Muscle of leg (tissue), 16 donors: ENCODE data around the gene SLC35F4. TPM values are rescaled to one million over a fixed set of nuclear protein-coding genes. Genes with fewer than 3 reads are reported as not detected.
A peak's percentile ranks its signal among the peaks of the same experiment; 100 is the strongest.

Source experiments
- DNase-seq: peaks from one replicate; pipeline ENCODE4 v3.0.0; 2013
- H3K27ac ChIP-seq: one replicate; pipeline ENCODE4 v1.5.1; 2013; ENCODE audit warnings: mild to moderate bottlenecking, low read length, control low read depth
- H3K27me3 ChIP-seq: one replicate; pipeline ENCODE4 v1.6.1; 2013; ENCODE audit warnings: low read length; ENCODE audit not compliant: control insufficient read depth, insufficient read depth
- H3K36me3 ChIP-seq: one replicate; pipeline ENCODE4 v1.6.1; 2013; ENCODE audit warnings: low read length; ENCODE audit not compliant: control insufficient read depth, insufficient read depth
- H3K4me1 ChIP-seq: one replicate; pipeline ENCODE4 v1.6.1; 2013; ENCODE audit warnings: low read length; ENCODE audit not compliant: control insufficient read depth, insufficient read depth
- H3K4me3 ChIP-seq: one replicate; pipeline ENCODE4 v1.5.1; 2013; ENCODE audit warnings: low read length, control low read depth
- H3K9me3 ChIP-seq: replicated peaks from 2 replicates; pipeline ENCODE4 v1.6.1; 2013; ENCODE audit warnings: low read depth, low read length; ENCODE audit not compliant: control insufficient read depth
- WGBS: methylation state at CpG from one replicate; pipeline ENCODE4 v1.1.5; 2013; ENCODE audit warnings: missing lambda C conversion rate; ENCODE audit not compliant: insufficient coverage; 5-methylcytosine and 5-hydroxymethylcytosine counted together
- long read RNA-seq, 11 donors: transcript quantifications; one replicate each; lab custom pipeline, GENCODE V29; 2026
- polyA plus RNA-seq, 8 donors: library from polyadenylated mRNA; unstranded; fragments of 120-200 nt; gene quantifications; one replicate each; pipeline versions ENCODE4 v1.2.1 to v1.2.3, GENCODE V29; 2013; ENCODE audit warnings: inconsistent platforms in 1 of 8, low replicate concordance in 1 of 8; ENCODE audit not compliant: insufficient read length in 8 of 8, insufficient read depth in 1 of 8
- total RNA-seq: library from RNA; stranded (reverse); fragments of 120-200 nt; gene quantifications from one replicate; pipeline ENCODE4 v1.2.4, GENCODE V29; 2013

Gene SLC35F4
- total RNA-seq (0.22 TPM), polyA plus RNA-seq (under 1 TPM; 0.09 to 0.58 (median 0.35) TPM)
- long read RNA-seq, donor 1: 0 reads
- long read RNA-seq, donor 2: 0 reads
- long read RNA-seq, donor 3: 0 reads
- long read RNA-seq, donor 4: 0 reads
- long read RNA-seq, donor 5: 0 reads
- long read RNA-seq, donor 6: 0 reads
- long read RNA-seq, donor 7: 0 reads
- long read RNA-seq, donor 8: 0 reads
- long read RNA-seq, donor 9: 0 reads
- long read RNA-seq, donor 10: 0 reads
- long read RNA-seq, donor 11: 0 reads

DNA sequence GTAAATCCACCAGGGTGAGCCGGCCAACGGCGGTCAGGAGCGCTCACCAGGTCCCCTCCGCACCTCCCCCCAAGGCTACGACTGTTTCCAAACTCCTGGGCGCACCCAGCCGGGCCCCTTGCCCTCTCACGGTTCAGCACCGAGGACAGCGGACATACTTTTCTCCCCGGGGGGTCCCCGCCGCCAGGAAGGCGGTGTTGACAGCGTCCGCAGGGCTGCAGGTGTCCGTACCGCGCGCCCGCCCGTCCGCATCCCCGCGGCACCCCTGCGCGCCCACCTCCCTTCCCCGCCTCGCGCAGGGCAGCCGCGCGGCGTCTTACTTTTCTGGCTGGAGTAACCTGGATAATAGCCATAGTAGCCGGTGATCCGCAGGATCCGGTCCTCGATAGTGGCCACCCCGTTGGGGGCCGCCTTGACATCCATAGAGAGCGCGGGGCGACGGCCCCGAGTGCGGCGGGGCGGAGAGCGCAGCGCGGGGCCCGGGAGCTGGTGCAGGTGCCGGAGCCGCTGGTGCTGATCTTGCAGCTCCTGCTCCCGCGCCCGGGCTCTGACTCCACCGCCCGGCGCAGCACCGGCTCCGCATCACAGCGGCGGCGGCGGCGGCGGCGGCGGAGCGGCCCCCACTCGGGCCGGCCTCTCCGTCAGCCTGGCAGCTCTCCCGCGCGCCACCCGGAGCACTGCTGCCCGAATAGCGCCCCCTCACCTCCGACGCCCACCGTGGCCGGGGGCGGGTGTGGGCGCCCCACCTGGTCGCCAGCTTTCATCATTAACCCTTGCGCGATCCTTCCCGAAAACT is at the start of gene SLC35F4:
SLC35F4 (minus strand) TSS at position 690 of the 796 bp plus-strand sequence.
- H3K9me3 ChIP-seq: no peaks in the 10 kb centered on the region
- no peaks in the 10 kb centered on the region for H3K4me1 ChIP-seq
- peak; percentile 61 for DNase-seq
- WGBS: under 1% methylated on average over 85 of the region's 91 CpGs
- no peak within 1 kb of the TSS for H3K4me3 ChIP-seq
- H3K27me3 ChIP-seq: peaks cover 17% of the 10 kb centered on the region
- no peak within 1 kb of the TSS for H3K27ac ChIP-seq
- H3K36me3 ChIP-seq: no peaks in the 10 kb centered on the region

DNA sequence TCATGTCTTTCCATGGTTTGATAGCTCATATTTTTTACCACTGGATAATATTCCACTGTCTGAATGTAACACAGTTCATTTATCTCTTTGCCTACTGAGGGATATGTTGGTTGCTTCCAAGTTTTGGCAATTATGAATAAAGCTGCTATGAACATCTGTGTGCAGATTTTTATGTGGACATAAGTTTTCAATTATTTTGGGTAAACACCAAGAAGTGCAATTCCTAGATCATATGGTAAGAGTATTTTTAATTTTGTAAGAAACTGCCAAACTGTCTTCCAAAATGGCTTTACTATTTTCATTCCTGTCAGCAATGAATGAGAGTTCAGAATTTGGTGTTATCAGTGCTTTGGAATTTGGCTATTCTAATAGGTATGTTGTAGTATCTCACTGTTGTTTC is 43.7 kb upstream of the SLC35F4 start:
- Histone ChIP-seq H3K9me3 (no peaks in the 10 kb centered on the region), H3K4me3 (no peak overlapping the region), H3K27me3 (no peaks in the 10 kb centered on the region), H3K4me1 (no peaks in the 10 kb centered on the region), H3K27ac (no peak overlapping the region), H3K36me3 (no peaks in the 10 kb centered on the region)
- DNase-seq: no peak

DNA sequence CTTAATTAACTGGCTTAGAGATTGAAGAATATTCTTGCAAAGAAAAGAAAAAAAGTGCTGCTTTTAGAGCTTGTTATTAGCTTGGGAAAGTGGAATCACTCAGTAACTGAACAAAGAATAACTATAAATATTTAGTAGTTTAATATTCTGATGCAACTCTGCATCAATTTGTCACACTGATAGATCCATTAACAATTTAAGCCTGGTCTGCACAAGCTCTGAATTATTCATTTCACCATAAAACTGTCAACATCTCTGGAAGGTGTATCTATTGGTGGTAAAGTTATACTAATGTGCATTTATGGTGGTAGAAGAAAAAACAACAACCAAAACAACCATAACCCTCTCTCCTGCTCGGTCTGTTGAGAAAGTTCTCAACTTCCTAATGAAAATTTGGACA is 38.1 kb upstream of the SLC35F4 start:
- H3K9me3 ChIP-seq: no peaks in the 10 kb centered on the region
- no peaks in the 10 kb centered on the region for H3K27me3 ChIP-seq
- no peak overlapping the region for H3K4me3 ChIP-seq
- no peaks in the 10 kb centered on the region for H3K36me3 ChIP-seq
- WGBS: no CpG with 5 or more reads among the region's 1 CpG
- H3K4me1 ChIP-seq: no peaks in the 10 kb centered on the region
- no peak overlapping the region for H3K27ac ChIP-seq
- DNase-seq: no peak

DNA sequence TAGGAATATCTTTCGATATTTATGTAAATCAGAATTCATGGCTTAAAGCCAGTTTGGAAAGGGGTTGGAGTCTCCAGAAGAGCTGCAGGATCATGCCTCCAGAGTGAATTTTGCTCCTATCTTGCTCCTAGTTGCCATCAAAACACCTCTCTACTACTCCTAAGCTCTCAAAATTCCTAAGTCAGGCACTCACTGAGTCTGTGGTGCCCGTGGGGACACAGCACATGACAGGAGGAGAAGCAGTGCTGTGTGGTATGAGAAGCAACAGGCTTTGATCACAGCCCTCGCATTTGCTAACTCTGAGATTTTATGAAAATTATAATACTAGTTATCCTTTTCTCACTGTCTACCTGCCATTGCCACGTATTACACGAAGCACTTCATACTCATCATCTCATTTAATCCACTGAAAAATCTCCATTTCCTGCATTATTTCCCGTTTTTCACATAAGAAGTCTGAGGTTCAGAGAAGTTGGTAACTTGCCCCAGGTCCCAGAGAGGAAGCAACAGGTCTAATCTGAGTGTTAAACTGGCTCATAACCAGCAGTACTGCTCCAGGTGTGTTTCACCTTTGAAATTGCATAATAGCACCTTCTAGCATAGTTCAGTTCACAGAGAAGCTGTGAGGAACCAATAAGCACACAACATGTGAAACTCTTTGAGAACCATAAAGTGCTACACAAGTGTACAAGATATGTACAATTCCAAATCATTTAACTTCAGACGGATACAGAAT is 33.1 kb upstream of the SLC35F4 start:
- no peak for DNase-seq
- no peaks in the 10 kb centered on the region for H3K27me3 ChIP-seq
- no peaks in the 10 kb centered on the region for H3K36me3 ChIP-seq
- H3K4me3 ChIP-seq: no peak overlapping the region
- H3K4me1 ChIP-seq: no peaks in the 10 kb centered on the region
- H3K27ac ChIP-seq: no peak overlapping the region
- 74% methylated on average over 4 of the region's 7 CpGs for WGBS
- no peaks in the 10 kb centered on the region for H3K9me3 ChIP-seq

DNA sequence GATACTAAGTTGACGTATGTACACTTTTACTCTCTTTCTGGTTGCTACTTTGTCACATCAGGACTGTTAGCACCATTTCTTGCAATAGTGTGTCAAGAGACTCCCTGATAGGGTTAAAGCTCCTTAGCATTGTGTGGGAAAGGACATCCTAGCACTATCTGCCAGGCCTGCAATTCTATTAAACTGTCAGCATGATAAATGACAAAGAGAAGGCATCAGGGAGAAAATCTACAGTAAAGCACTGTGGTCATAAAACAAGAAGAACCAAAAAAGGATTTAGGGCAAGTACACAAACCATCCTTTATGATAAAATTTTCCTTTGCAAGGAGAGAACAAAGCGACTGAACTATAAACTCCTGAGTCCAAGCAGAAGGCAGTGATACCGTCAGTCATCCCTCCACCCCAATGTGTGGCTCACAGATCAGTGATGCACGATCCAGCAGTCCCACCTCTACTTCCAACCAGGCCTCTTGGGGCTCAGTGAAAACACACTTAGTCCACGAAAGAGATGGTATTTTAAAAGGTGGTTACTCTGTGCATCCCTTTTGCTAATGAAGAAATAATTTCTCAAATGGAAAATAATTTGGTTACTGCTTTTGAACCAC is 31.4 kb upstream of the SLC35F4 start:
- no peaks in the 10 kb centered on the region for H3K36me3 ChIP-seq
- WGBS: 20% methylated on average over 2 of the region's 5 CpGs
- DNase-seq: no peak
- H3K9me3 ChIP-seq: no peaks in the 10 kb centered on the region
- no peak overlapping the region for H3K27ac ChIP-seq
- no peaks in the 10 kb centered on the region for H3K4me1 ChIP-seq
- no peak overlapping the region for H3K4me3 ChIP-seq
- H3K27me3 ChIP-seq: no peaks in the 10 kb centered on the region

DNA sequence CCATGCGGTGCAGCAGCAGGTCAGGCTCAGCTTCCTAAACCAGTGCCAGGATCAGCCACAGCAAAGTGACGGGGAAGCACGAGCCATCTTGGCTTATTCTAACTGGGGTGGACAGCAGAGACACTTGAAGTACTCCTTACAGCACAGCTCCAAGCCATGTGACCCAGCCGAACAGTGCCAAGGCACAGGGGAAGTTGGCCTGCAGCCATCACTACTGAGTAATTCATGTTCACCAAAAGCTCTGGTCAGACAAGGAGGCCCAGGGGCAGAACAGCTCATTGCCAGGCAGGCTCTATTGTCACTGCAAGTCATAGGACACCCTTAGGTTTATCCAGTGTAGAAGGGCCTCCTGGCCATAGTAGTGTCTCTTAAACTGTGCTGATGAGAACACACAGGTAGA is 23.4 kb upstream of the SLC35F4 start:
- 62% methylated on average over 4 of the region's 4 CpGs for WGBS
- H3K36me3 ChIP-seq: no peaks in the 10 kb centered on the region
- peak; percentile 11 for DNase-seq
- no peaks in the 10 kb centered on the region for H3K27me3 ChIP-seq
- H3K4me3 ChIP-seq: no peak overlapping the region
- no peaks in the 10 kb centered on the region for H3K9me3 ChIP-seq
- no peak overlapping the region for H3K27ac ChIP-seq
- no peaks in the 10 kb centered on the region for H3K4me1 ChIP-seq

DNA sequence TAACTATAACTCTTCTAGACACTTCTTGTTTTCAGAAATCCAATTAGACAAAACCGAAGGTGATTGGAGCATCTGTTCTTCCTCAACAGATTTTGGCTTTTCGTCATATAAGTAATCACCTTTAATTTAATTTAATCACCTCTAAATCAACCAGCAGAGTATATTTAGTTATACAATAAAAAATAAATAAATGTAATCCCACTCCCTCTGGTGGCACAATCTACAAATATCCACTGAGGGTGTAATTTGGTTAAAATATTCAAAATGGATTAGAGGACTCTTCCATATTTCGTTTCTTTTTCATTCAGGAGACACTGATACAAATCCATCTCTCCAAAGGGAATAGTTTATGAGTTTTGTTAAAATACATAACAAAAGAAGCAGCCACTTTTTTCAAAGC is 18.3 kb upstream of the SLC35F4 start:
- Histone ChIP-seq H3K4me3 (no peak overlapping the region), H3K27me3 (no peaks in the 10 kb centered on the region), H3K36me3 (no peaks in the 10 kb centered on the region), H3K9me3 (no peaks in the 10 kb centered on the region), H3K4me1 (no peaks in the 10 kb centered on the region), H3K27ac (no peak overlapping the region)
- DNase-seq: peak; percentile 16
- no CpG with 5 or more reads among the region's 3 CpGs for WGBS

DNA sequence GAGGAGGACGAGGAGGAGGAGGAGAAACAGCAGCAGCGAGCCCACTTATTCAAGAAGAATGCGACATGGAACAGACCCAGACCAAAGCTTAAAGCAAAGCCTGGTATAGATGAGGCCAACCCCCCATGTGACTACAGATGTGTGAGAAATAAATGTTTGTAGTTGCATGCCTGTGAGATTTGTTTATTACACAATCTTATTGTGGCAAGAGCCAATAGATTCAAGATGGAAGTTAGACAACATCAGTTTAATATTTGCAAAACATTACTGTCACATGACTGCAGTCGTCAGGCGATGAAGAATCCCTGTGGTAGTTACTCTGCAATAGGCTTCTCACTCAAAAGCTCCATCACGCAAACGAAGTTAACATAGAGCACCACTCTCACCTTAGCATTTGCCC is 17.2 kb upstream of the SLC35F4 start:
- H3K4me1 ChIP-seq: no peaks in the 10 kb centered on the region
- WGBS: 67% methylated on average over 3 of the region's 7 CpGs
- H3K36me3 ChIP-seq: no peaks in the 10 kb centered on the region
- no peaks in the 10 kb centered on the region for H3K9me3 ChIP-seq
- no peak for DNase-seq
- H3K27ac ChIP-seq: no peak overlapping the region
- no peak overlapping the region for H3K4me3 ChIP-seq
- H3K27me3 ChIP-seq: no peaks in the 10 kb centered on the region

DNA sequence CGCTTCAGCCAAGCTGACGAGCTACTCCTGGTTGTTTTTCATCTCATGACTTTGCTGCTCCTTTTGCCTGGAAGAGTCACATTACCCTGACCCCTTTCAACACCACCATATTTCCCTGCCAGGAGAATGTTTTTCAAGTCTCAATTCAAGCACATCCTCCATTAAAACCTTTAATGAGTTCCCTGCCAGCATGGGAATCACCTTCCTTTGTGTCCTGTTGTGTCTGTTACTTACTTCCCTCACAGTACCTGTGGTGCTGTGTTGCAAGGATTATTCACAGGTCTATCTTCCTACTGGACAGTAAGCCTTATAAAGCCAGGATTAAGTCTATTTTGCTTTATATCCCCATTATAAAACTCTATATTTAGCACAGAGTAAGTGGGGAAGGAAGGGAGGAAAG is 13.6 kb upstream of the SLC35F4 start:
- H3K27me3 ChIP-seq: no peaks in the 10 kb centered on the region
- no peaks in the 10 kb centered on the region for H3K36me3 ChIP-seq
- H3K9me3 ChIP-seq: no peaks in the 10 kb centered on the region
- no peaks in the 10 kb centered on the region for H3K4me1 ChIP-seq
- H3K27ac ChIP-seq: no peak overlapping the region
- no peak for DNase-seq
- no peak overlapping the region for H3K4me3 ChIP-seq
- WGBS: 41% methylated on average over 2 of the region's 2 CpGs

DNA sequence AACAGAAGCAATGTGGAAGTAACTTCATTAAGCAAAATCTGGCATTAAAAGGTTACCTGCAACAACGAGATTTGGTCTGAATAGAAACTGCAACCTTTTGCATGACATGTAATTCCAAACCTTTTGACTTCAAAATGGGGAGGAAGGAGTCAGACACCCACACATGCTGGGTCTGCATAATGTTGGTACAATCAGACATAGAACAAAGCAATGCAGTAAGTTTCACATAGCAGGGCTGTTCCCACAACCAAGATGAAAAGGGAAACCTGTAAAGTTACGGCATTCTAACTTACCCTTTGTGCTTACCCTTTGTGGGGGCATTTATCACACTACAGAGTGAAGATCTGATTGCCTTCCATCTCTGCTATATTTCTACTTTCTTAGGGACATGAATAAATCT is 10.1 kb upstream of the SLC35F4 start:
- Histone ChIP-seq H3K36me3 (no peaks in the 10 kb centered on the region), H3K27me3 (no peaks in the 10 kb centered on the region), H3K4me1 (no peaks in the 10 kb centered on the region), H3K4me3 (no peak overlapping the region), H3K9me3 (no peaks in the 10 kb centered on the region), H3K27ac (no peak overlapping the region)
- WGBS: no CpG with 5 or more reads among the region's 2 CpGs
- no peak for DNase-seq
